Neuronal stem cell (in vitro differentiated cells): ENCODE measurements around the gene PCSK7.

ENCODE experiments used
- DNase-seq: peaks from one replicate; pipeline ENCODE4 v3.0.0-alpha.2; 2013; ENCODE audit warnings: low spot score
- H2AFZ ChIP-seq: one replicate; pipeline ENCODE4 v1.6.1; 2013; ENCODE audit warnings: mild to moderate bottlenecking, low read length, inconsistent platforms
- H2AK5ac ChIP-seq: 2 replicates; pipeline ENCODE4 v1.6.1; 2013; ENCODE audit warnings: low read depth, mild to moderate bottlenecking, inconsistent platforms, low read length, moderate library complexity, mixed read lengths
- H2BK120ac ChIP-seq: 2 replicates; pipeline ENCODE4 v1.6.1; 2013; ENCODE audit warnings: low read depth, mild to moderate bottlenecking, inconsistent platforms, low read length, moderate library complexity, mixed read lengths
- H2BK12ac ChIP-seq: one replicate; pipeline ENCODE4 v1.6.1; 2013; ENCODE audit warnings: low read length, inconsistent platforms
- H2BK15ac ChIP-seq: 2 replicates; pipeline ENCODE4 v1.6.1; 2013; ENCODE audit warnings: mild to moderate bottlenecking, low read length, inconsistent platforms, mixed read lengths
- H2BK5ac ChIP-seq: one replicate; pipeline ENCODE4 v1.6.1; 2013; ENCODE audit warnings: inconsistent platforms, mild to moderate bottlenecking, low read length, moderate library complexity
- H3K14ac ChIP-seq: one replicate; pipeline ENCODE4 v1.6.1; 2013; ENCODE audit warnings: low read length, inconsistent platforms
- H3K18ac ChIP-seq: 2 replicates; pipeline ENCODE4 v1.6.1; 2013; ENCODE audit warnings: low read length, inconsistent platforms
- H3K23ac ChIP-seq: 2 replicates; pipeline ENCODE4 v1.6.1; 2013; ENCODE audit warnings: low read depth, mild to moderate bottlenecking, mixed read lengths, low read length, inconsistent platforms; ENCODE audit not compliant: poor library complexity
- H3K27ac ChIP-seq: replicated peaks from 3 replicates; pipeline ENCODE4 v1.5.1; 2013; ENCODE audit warnings: low read length, inconsistent platforms
- H3K27me3 ChIP-seq, 3 experiments: 2 replicates each; pipeline ENCODE4 v1.6.1; 2013; ENCODE audit warnings: low read length in 3 of 3, mild to moderate bottlenecking in 2 of 3, inconsistent platforms in 1 of 3, low read depth in 1 of 3, mixed read lengths in 1 of 3, moderate library complexity in 1 of 3; ENCODE audit not compliant: control insufficient read depth in 3 of 3, insufficient read depth in 3 of 3
- H3K36me3 ChIP-seq, 2 donors: replicated peaks in 1 of 2; 2 replicates each; pipeline ENCODE4 v1.6.1; 2013; ENCODE audit warnings: low read length in 2 of 2; ENCODE audit not compliant: control insufficient read depth in 2 of 2, insufficient read depth in 2 of 2
- H3K4ac ChIP-seq: 2 replicates; pipeline ENCODE4 v1.6.1; 2013; ENCODE audit warnings: inconsistent platforms, mild to moderate bottlenecking, low read length, moderate library complexity
- H3K4me1 ChIP-seq, 2 donors: 1 replicate in 1 of 2; 2 replicates in 1 of 2; pipeline ENCODE4 v1.6.1; 2013; ENCODE audit warnings: low read length in 2 of 2, low read depth in 1 of 2; ENCODE audit not compliant: control insufficient read depth in 2 of 2, insufficient read depth in 1 of 2
- H3K4me2 ChIP-seq: one replicate; pipeline ENCODE4 v1.6.1; 2013; ENCODE audit warnings: mild to moderate bottlenecking, low read length, inconsistent platforms; ENCODE audit not compliant: insufficient read depth, poor library complexity, severe bottlenecking
- H3K4me3 ChIP-seq, 2 donors: 2 replicates each; pipeline ENCODE4 v1.5.1; 2013; ENCODE audit warnings: low read length in 2 of 2, mild to moderate bottlenecking in 2 of 2, inconsistent platforms in 1 of 2, moderate library complexity in 1 of 2
- H3K79me1 ChIP-seq: one replicate; pipeline ENCODE4 v1.6.1; 2013; ENCODE audit warnings: low read depth, mild to moderate bottlenecking, inconsistent platforms, low read length, moderate library complexity
- H3K9ac ChIP-seq: one replicate; pipeline ENCODE4 v1.6.1; 2013; ENCODE audit warnings: mild to moderate bottlenecking, low read depth, low read length, inconsistent platforms; ENCODE audit not compliant: poor library complexity
- H3K9me3 ChIP-seq, 2 donors: replicated peaks in 1 of 2; 2 replicates each; pipeline versions ENCODE3 to v1.6.1; 2013; ENCODE audit warnings: low read length in 2 of 2, mild to moderate bottlenecking in 2 of 2, inconsistent platforms in 1 of 2, low read depth in 1 of 2, mixed read lengths in 1 of 2, moderate library complexity in 1 of 2; ENCODE audit not compliant: control insufficient read depth in 2 of 2, insufficient read depth in 1 of 2
- H4K8ac ChIP-seq: one replicate; pipeline ENCODE4 v1.6.1; 2013; ENCODE audit warnings: low read depth, mild to moderate bottlenecking, inconsistent platforms, low read length, moderate library complexity
- H4K91ac ChIP-seq: one replicate; pipeline ENCODE4 v1.6.1; 2013; ENCODE audit warnings: low read length, low read depth, mild to moderate bottlenecking, inconsistent platforms; ENCODE audit not compliant: poor library complexity
- WGBS, 2 donors: extraction: QIAGEN DNeasy Blood & Tissue Kit; methylation state at CpG; one replicate each; pipeline ENCODE4 v1.1.7; 2013; ENCODE audit warnings: missing lambda C conversion rate in 2 of 2, mixed read lengths in 1 of 2; ENCODE audit not compliant: insufficient read length in 2 of 2, insufficient replicate concordance in 1 of 2; ENCODE audit errors: extremely low coverage in 2 of 2; 5-methylcytosine and 5-hydroxymethylcytosine counted together

PCSK7 gene

GRCh38 chr11:117180661-117181585 lies 51.0 kb downstream of the PCSK7 start:
- H3K4ac ChIP-seq: peak overlapping the region; percentile 78
- peak overlapping the region; percentile 84 for H3K18ac ChIP-seq
- H2BK120ac ChIP-seq: no peak overlapping the region
- H3K27me3 ChIP-seq: no peaks in the 10 kb centered on the region
- WGBS, 2 donors: no CpG with 5 or more reads among the region's 22 CpGs
- H4K8ac ChIP-seq: no peak overlapping the region
- H3K4me2 ChIP-seq: peak overlapping the region; percentile 23
- H3K14ac ChIP-seq: no peak overlapping the region
- DNase-seq: peak; percentile 51
- H3K23ac ChIP-seq: peak overlapping the region; percentile 34
- peak overlapping the region; percentile 99 for H2BK12ac ChIP-seq
- peaks cover 15 to 17% of the 10 kb centered on the region in 2 donors for H3K4me1 ChIP-seq
- peak overlapping the region; percentile 94 for H2AK5ac ChIP-seq
- H3K27ac ChIP-seq: no peak overlapping the region
- H2AFZ ChIP-seq: no peak overlapping the region
- H4K91ac ChIP-seq: no peak overlapping the region
- H3K36me3 ChIP-seq: peaks cover 3 to 15% of the 10 kb centered on the region in 2 donors
- peak overlapping the region; percentile 76 for H2BK15ac ChIP-seq
- peaks cover 0 to 2% of the 10 kb centered on the region in 2 donors for H3K9me3 ChIP-seq
- no peak overlapping the region for H3K4me3 ChIP-seq
- no peak overlapping the region for H3K9ac ChIP-seq
- H2BK5ac ChIP-seq: no peak overlapping the region
- no peaks in the 10 kb centered on the region for H3K79me1 ChIP-seq

GRCh38 chr11:117180020-117180419 lies 51.9 kb downstream of the PCSK7 start:
- H3K4ac ChIP-seq: no peak overlapping the region
- no CpG with 5 or more reads among the region's 4 CpGs for WGBS, 2 donors
- H3K36me3 ChIP-seq: peaks cover 3 to 15% of the 10 kb centered on the region in 2 donors
- no peaks in the 10 kb centered on the region for H3K79me1 ChIP-seq
- H2BK120ac ChIP-seq: no peak overlapping the region
- no peak overlapping the region for H3K18ac ChIP-seq
- H3K4me1 ChIP-seq: peaks cover 15 to 19% of the 10 kb centered on the region in 2 donors
- H2BK5ac ChIP-seq: no peak overlapping the region
- H3K23ac ChIP-seq: no peak overlapping the region
- no peak overlapping the region for H2BK15ac ChIP-seq
- H2AFZ ChIP-seq: no peak overlapping the region
- H4K8ac ChIP-seq: no peak overlapping the region
- H3K27ac ChIP-seq: no peak overlapping the region
- no peak overlapping the region for H2AK5ac ChIP-seq
- no peaks in the 10 kb centered on the region for H3K27me3 ChIP-seq
- H2BK12ac ChIP-seq: no peak overlapping the region
- H3K4me2 ChIP-seq: no peak overlapping the region
- H3K4me3 ChIP-seq: peak overlapping the region in 1 of 2 donors; percentile 85
- no peak overlapping the region for H3K14ac ChIP-seq
- no peak for DNase-seq
- peaks cover 0 to 2% of the 10 kb centered on the region in 2 donors for H3K9me3 ChIP-seq
- H3K9ac ChIP-seq: no peak overlapping the region
- H4K91ac ChIP-seq: no peak overlapping the region

GRCh38 chr11:117179048-117179999 lies 52.5 kb downstream of the PCSK7 start:
- H4K8ac ChIP-seq: no peak overlapping the region
- H3K27ac ChIP-seq: peak overlapping the region; percentile 76
- peak overlapping the region; percentile 66 for H2AK5ac ChIP-seq
- H3K9me3 ChIP-seq: peaks cover 0 to 2% of the 10 kb centered on the region in 2 donors
- peak overlapping the region; percentile 67 for H2AFZ ChIP-seq
- peak overlapping the region; percentile 89 for H3K4me2 ChIP-seq
- no peak for DNase-seq
- H3K18ac ChIP-seq: peak overlapping the region; percentile 97
- H3K9ac ChIP-seq: peak overlapping the region; percentile 95
- H3K4me3 ChIP-seq: peak overlapping the region; percentile 85 to 93
- H2BK5ac ChIP-seq: no peak overlapping the region
- no peaks in the 10 kb centered on the region for H3K27me3 ChIP-seq
- H3K14ac ChIP-seq: peak overlapping the region; percentile 96
- H3K79me1 ChIP-seq: no peaks in the 10 kb centered on the region
- H3K4me1 ChIP-seq: peaks cover 15 to 21% of the 10 kb centered on the region in 2 donors
- peak overlapping the region; percentile 95 for H3K23ac ChIP-seq
- no peak overlapping the region for H2BK120ac ChIP-seq
- H2BK15ac ChIP-seq: peak overlapping the region; percentile 56
- no peak overlapping the region for H4K91ac ChIP-seq
- no CpG with 5 or more reads among the region's 39 CpGs for WGBS, 2 donors
- peaks cover 3 to 15% of the 10 kb centered on the region in 2 donors for H3K36me3 ChIP-seq
- no peak overlapping the region for H3K4ac ChIP-seq
- peak overlapping the region; percentile 67 for H2BK12ac ChIP-seq
